Measurements from ENCODE around the gene EGFR. TPM values are rescaled to one million over a fixed set of nuclear protein-coding genes. Genes with fewer than 3 reads are reported as not detected.

Gene EGFR
- polyA plus RNA-seq, 1 of the 3 experiments (the other 2 are of a cell fraction) = 37.6 TPM

- TF ChIP-seq POLR2AphosphoS5 (IDR thresholded peaks at IDR 0.05; ENCODE audit: low read depth, low read length) (peak; percentile 40; the same call in 1 of the 2 replicates), FOXM1 (IDR thresholded peaks at IDR 0.05; ENCODE audit: low read depth) (no peak), ELF1 (IDR thresholded peaks at IDR 0.05) (no peak), CHD2 (IDR thresholded peaks at IDR 0.05; ENCODE audit: low read length, partially characterized antibody) (no peak), TCF12 (IDR thresholded peaks at IDR 0.05) (peak; percentile 55; the same call in 1 of the 2 replicates)
- TF ChIP-seq, protein P1, sequence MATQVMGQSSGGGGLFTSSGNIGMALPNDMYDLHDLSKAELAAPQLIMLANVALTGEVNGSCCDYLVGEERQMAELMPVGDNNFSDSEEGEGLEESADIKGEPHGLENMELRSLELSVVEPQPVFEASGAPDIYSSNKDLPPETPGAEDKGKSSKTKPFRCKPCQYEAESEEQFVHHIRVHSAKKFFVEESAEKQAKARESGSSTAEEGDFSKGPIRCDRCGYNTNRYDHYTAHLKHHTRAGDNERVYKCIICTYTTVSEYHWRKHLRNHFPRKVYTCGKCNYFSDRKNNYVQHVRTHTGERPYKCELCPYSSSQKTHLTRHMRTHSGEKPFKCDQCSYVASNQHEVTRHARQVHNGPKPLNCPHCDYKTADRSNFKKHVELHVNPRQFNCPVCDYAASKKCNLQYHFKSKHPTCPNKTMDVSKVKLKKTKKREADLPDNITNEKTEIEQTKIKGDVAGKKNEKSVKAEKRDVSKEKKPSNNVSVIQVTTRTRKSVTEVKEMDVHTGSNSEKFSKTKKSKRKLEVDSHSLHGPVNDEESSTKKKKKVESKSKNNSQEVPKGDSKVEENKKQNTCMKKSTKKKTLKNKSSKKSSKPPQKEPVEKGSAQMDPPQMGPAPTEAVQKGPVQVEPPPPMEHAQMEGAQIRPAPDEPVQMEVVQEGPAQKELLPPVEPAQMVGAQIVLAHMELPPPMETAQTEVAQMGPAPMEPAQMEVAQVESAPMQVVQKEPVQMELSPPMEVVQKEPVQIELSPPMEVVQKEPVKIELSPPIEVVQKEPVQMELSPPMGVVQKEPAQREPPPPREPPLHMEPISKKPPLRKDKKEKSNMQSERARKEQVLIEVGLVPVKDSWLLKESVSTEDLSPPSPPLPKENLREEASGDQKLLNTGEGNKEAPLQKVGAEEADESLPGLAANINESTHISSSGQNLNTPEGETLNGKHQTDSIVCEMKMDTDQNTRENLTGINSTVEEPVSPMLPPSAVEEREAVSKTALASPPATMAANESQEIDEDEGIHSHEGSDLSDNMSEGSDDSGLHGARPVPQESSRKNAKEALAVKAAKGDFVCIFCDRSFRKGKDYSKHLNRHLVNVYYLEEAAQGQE (IDR thresholded peaks at IDR 0.05; ENCODE audit: low read depth, low read length) = no peak
Measured at GRCh38 chr7:55110993-55111361, 92.2 kb downstream of the EGFR start (continued).

- ChIA-PET CTCF (interaction anchor here (1.0 to 3.3 kb wide), 2 partner anchors 143 to 323 kb away, joined by 3 to 17 read pairs; no protein-coding TSS in a partner anchor), POLR2A (no interaction called here)
- peaks cover 0 to 18% of the 10 kb centered on the region in 2 experiments for H3K36me3 ChIP-seq (replicated peaks in 1 of 2; ENCODE audit: control insufficient read depth in 1 of 2, insufficient read depth in 2 of 2, low read length in 1 of 2)
- DNase-seq = no peak
- H3K9me2 ChIP-seq = no peaks in the 10 kb centered on the region
- no peak overlapping the region for H3K27ac ChIP-seq (ENCODE audit: low read depth in 2 of 2, low read length in 1 of 2)
- H3K79me2 ChIP-seq (ENCODE audit: insufficient read depth) = peaks cover 96% of the 10 kb centered on the region
- no peaks in the 10 kb centered on the region for H3K9me3 ChIP-seq
- no peak overlapping the region for H3K4me2 ChIP-seq
- H2AFZ ChIP-seq (ENCODE audit: low read depth) = no peak overlapping the region
- H4K20me1 ChIP-seq (ENCODE audit: insufficient read depth) = peaks cover 54% of the 10 kb centered on the region
- H3K4me1 ChIP-seq (ENCODE audit: control insufficient read depth in 1 of 2, insufficient read depth in 2 of 2, low read depth in 1 of 2, low read length in 1 of 2) = peaks cover 35 to 40% of the 10 kb centered on the region in 2 experiments
- no peak overlapping the region for H3K9ac ChIP-seq
- no peaks in the 10 kb centered on the region for H3K27me3 ChIP-seq (ENCODE audit: insufficient read depth)
- H3F3A ChIP-seq (replicated peaks; ENCODE audit: insufficient read depth) = peaks cover 20% of the 10 kb centered on the region
- 92% methylated on average over 8 of the region's 11 CpGs for WGBS (ENCODE audit: low lambda C conversion rate)
- H3K4me3 ChIP-seq (ENCODE audit: low read depth in 2 of 2, low read length in 1 of 2) = no peak overlapping the region
- TF ChIP-seq NRF1 (IDR thresholded peaks at IDR 0.05; ENCODE audit: low read depth, low read length) (no peak), NFIC (IDR thresholded peaks at IDR 0.05; ENCODE audit: borderline replicate concordance) (no peak), ZBTB33 (IDR thresholded peaks at IDR 0.05; ENCODE audit: borderline replicate concordance, low read depth) (no peak), CTCF (IDR thresholded peaks at IDR 0.05) (no peak), GATA2 (CRISPR knock-in tag; IDR thresholded peaks at IDR 0.05) (no peak), RAD21 (IDR thresholded peaks at IDR 0.05; ENCODE audit: low read length) (no peak), FOXM1 (IDR thresholded peaks at IDR 0.05; ENCODE audit: low read depth) (no peak), MAX (IDR thresholded peaks at IDR 0.05; ENCODE audit: low read depth) (no peak), MEF2A (IDR thresholded peaks at IDR 0.05; ENCODE audit: borderline replicate concordance, low read depth) (no peak), CHD2 (IDR thresholded peaks at IDR 0.05; ENCODE audit: low read length, partially characterized antibody) (no peak), YY1 (IDR thresholded peaks at IDR 0.05; ENCODE audit: low read depth) (no peak)
- TF ChIP-seq, protein P1 (IDR thresholded peaks at IDR 0.05; ENCODE audit: low read depth, low read length) = no peak
- TF ChIP-seq, protein P2, sequence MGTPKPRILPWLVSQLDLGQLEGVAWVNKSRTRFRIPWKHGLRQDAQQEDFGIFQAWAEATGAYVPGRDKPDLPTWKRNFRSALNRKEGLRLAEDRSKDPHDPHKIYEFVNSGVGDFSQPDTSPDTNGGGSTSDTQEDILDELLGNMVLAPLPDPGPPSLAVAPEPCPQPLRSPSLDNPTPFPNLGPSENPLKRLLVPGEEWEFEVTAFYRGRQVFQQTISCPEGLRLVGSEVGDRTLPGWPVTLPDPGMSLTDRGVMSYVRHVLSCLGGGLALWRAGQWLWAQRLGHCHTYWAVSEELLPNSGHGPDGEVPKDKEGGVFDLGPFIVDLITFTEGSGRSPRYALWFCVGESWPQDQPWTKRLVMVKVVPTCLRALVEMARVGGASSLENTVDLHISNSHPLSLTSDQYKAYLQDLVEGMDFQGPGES (IDR thresholded peaks at IDR 0.05; ENCODE audit: low read depth, low read length) = no peak
- TF ChIP-seq, protein P3, sequence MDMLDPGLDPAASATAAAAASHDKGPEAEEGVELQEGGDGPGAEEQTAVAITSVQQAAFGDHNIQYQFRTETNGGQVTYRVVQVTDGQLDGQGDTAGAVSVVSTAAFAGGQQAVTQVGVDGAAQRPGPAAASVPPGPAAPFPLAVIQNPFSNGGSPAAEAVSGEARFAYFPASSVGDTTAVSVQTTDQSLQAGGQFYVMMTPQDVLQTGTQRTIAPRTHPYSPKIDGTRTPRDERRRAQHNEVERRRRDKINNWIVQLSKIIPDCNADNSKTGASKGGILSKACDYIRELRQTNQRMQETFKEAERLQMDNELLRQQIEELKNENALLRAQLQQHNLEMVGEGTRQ (IDR thresholded peaks at IDR 0.05; ENCODE audit: borderline replicate concordance, low read depth, low read length) = no peak
Measured at GRCh38 chr7:55112056-55112455, 93.2 kb downstream of the EGFR start.

Data from SK-N-SH (cell line).